ENCODE measurements around the gene AZIN2.
"Not testable (repeated sequence)": the region's sequence is repeated elsewhere in the genome, so short reads cannot be mapped to it uniquely, and the experiment has no call there.

DNA sequence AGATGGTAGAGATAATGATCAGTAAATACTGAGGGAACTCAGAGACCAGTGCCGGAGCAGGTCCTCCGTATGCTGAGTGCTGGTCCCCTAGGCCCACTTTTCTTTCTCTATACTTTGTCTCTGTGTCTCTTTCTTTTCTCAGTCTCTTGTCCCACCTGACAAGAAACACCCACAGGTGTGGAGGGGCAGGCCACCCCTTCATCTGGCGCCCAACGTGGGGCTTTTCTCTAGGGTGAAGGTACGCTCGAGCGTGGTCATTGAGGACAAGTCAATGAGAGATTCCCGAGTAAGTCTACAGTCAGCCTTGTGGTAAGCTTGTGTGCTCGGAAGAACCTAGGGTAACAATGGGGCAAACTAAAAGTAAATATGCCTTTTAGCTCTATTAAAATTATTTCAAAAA, 16.7 kb upstream of the AZIN2 start:
- not testable (repeated sequence) for TF ChIP-seq TAF1 (conservative IDR thresholded peaks at IDR 0.05); HNF4A (conservative IDR thresholded peaks at IDR 0.05); RAD21 (IDR thresholded peaks at IDR 0.05); GABPA (IDR thresholded peaks at IDR 0.05 in 1 of 2, conservative IDR thresholded peaks at IDR 0.05 in 1 of 2); RXRA (IDR thresholded peaks at IDR 0.05); EGR1 (IDR thresholded peaks at IDR 0.05; ENCODE audit: low read depth in 2 of 2); FOXA2 (IDR thresholded peaks at IDR 0.05)
- TF ChIP-seq, protein P1, sequence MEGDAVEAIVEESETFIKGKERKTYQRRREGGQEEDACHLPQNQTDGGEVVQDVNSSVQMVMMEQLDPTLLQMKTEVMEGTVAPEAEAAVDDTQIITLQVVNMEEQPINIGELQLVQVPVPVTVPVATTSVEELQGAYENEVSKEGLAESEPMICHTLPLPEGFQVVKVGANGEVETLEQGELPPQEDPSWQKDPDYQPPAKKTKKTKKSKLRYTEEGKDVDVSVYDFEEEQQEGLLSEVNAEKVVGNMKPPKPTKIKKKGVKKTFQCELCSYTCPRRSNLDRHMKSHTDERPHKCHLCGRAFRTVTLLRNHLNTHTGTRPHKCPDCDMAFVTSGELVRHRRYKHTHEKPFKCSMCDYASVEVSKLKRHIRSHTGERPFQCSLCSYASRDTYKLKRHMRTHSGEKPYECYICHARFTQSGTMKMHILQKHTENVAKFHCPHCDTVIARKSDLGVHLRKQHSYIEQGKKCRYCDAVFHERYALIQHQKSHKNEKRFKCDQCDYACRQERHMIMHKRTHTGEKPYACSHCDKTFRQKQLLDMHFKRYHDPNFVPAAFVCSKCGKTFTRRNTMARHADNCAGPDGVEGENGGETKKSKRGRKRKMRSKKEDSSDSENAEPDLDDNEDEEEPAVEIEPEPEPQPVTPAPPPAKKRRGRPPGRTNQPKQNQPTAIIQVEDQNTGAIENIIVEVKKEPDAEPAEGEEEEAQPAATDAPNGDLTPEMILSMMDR (IDR thresholded peaks at IDR 0.05; ENCODE audit: low read depth, low read length, missing input control), result not testable (repeated sequence)
- TF ChIP-seq, protein P2, sequence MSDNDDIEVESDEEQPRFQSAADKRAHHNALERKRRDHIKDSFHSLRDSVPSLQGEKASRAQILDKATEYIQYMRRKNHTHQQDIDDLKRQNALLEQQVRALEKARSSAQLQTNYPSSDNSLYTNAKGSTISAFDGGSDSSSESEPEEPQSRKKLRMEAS (IDR thresholded peaks at IDR 0.05), result not testable (repeated sequence)
- TF ChIP-seq, protein P3, sequence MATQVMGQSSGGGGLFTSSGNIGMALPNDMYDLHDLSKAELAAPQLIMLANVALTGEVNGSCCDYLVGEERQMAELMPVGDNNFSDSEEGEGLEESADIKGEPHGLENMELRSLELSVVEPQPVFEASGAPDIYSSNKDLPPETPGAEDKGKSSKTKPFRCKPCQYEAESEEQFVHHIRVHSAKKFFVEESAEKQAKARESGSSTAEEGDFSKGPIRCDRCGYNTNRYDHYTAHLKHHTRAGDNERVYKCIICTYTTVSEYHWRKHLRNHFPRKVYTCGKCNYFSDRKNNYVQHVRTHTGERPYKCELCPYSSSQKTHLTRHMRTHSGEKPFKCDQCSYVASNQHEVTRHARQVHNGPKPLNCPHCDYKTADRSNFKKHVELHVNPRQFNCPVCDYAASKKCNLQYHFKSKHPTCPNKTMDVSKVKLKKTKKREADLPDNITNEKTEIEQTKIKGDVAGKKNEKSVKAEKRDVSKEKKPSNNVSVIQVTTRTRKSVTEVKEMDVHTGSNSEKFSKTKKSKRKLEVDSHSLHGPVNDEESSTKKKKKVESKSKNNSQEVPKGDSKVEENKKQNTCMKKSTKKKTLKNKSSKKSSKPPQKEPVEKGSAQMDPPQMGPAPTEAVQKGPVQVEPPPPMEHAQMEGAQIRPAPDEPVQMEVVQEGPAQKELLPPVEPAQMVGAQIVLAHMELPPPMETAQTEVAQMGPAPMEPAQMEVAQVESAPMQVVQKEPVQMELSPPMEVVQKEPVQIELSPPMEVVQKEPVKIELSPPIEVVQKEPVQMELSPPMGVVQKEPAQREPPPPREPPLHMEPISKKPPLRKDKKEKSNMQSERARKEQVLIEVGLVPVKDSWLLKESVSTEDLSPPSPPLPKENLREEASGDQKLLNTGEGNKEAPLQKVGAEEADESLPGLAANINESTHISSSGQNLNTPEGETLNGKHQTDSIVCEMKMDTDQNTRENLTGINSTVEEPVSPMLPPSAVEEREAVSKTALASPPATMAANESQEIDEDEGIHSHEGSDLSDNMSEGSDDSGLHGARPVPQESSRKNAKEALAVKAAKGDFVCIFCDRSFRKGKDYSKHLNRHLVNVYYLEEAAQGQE (IDR thresholded peaks at IDR 0.05), result not testable (repeated sequence)
- TF ChIP-seq, protein P4, sequence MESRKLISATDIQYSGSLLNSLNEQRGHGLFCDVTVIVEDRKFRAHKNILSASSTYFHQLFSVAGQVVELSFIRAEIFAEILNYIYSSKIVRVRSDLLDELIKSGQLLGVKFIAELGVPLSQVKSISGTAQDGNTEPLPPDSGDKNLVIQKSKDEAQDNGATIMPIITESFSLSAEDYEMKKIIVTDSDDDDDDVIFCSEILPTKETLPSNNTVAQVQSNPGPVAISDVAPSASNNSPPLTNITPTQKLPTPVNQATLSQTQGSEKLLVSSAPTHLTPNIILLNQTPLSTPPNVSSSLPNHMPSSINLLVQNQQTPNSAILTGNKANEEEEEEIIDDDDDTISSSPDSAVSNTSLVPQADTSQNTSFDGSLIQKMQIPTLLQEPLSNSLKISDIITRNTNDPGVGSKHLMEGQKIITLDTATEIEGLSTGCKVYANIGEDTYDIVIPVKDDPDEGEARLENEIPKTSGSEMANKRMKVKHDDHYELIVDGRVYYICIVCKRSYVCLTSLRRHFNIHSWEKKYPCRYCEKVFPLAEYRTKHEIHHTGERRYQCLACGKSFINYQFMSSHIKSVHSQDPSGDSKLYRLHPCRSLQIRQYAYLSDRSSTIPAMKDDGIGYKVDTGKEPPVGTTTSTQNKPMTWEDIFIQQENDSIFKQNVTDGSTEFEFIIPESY (IDR thresholded peaks at IDR 0.05), result not testable (repeated sequence)

Data from liver (tissue), 3 donors.